K562 (cell line): ENCODE measurements around the gene ART1. TPM values are rescaled to one million over a fixed set of nuclear protein-coding genes. Genes with fewer than 3 reads are reported as not detected.

Experiments used
- CREB5 ChIP-seq: fragments of 250-450 bp; sonication (Bioruptor Pico); IDR thresholded peaks from 2 replicates; pipeline ENCODE4 v1.5.0; 2020; ENCODE audit warnings: mild to moderate bottlenecking
- CREM ChIP-seq: IDR thresholded peaks from 2 replicates; pipeline ENCODE4 v1.6.1; 2014; ENCODE audit warnings: antibody characterized with exemption, low read depth
- FOXJ3 ChIP-seq: sonication (generic); formaldehyde crosslinking; IDR thresholded peaks from 2 replicates; pipeline ENCODE4 v1.4.0; 2020; ENCODE audit warnings: mild to moderate bottlenecking, missing genetic modification reagents
- KLF6 ChIP-seq: fragments of 250-450 bp; sonication (Bioruptor Pico); IDR thresholded peaks from 2 replicates; pipeline ENCODE4 v1.4.0; 2020; ENCODE audit warnings: mild to moderate bottlenecking, moderate library complexity, borderline replicate concordance
- MCM7 ChIP-seq, 2 experiments: fragments of 450-650 bp; IDR thresholded peaks; 2 replicates each; pipeline ENCODE4 v1.6.1; 2016 to 2018
- PML ChIP-seq: IDR thresholded peaks from 2 replicates; pipeline ENCODE4 v1.6.1; 2012; ENCODE audit warnings: low read length, inconsistent platforms
- SIX5 ChIP-seq, 2 experiments: IDR thresholded peaks; 2 replicates each; pipeline ENCODE4 v1.6.1; 2011; ENCODE audit warnings: low read length in 2 of 2, borderline replicate concordance in 1 of 2, low read depth in 1 of 2, mild to moderate bottlenecking in 1 of 2, moderate library complexity in 1 of 2; ENCODE audit not compliant: insufficient read depth in 1 of 2
- SUPT5H ChIP-seq: fragments of 450-650 bp; IDR thresholded peaks from 2 replicates; pipeline ENCODE4 v1.6.1; 2016
- TFAM ChIP-seq: fragments of 250-450 bp; sonication (Bioruptor Pico); conservative IDR thresholded peaks from 2 replicates; pipeline ENCODE4 v1.5.0; 2021; ENCODE audit warnings: mild to moderate bottlenecking, moderate library complexity
- THAP12 ChIP-seq: fragments of 250-450 bp; sonication (Bioruptor Pico); IDR thresholded peaks from 2 replicates; pipeline ENCODE4 v1.9.0; 2021; ENCODE audit warnings: mild to moderate bottlenecking, inconsistent platforms
- USF2 ChIP-seq: sonication (generic); formaldehyde crosslinking; IDR thresholded peaks from 2 replicates; pipeline ENCODE4 v1.5.0; 2020; ENCODE audit warnings: missing genetic modification reagents
- XRCC3 ChIP-seq: fragments of 450-650 bp; IDR thresholded peaks from 2 replicates; pipeline ENCODE4 v1.6.1; 2017; ENCODE audit warnings: mild to moderate bottlenecking, moderate library complexity
- ZBTB5 ChIP-seq: fragments of 450-650 bp; IDR thresholded peaks from 2 replicates; pipeline ENCODE4 v1.6.1; 2017; ENCODE audit warnings: antibody characterized with exemption
- ZNF609 ChIP-seq: sonication (generic); formaldehyde crosslinking; IDR thresholded peaks from 2 replicates; pipeline ENCODE4 v1.8.1; 2023; ENCODE audit warnings: missing genetic modification reagents, mild to moderate bottlenecking, borderline replicate concordance
- ZNF668 ChIP-seq: fragments of 250-450 bp; sonication (Bioruptor Pico); IDR thresholded peaks from 2 replicates; pipeline ENCODE4 v1.8.0; 2022; ENCODE audit warnings: mild to moderate bottlenecking, inconsistent platforms
- ZNF77 ChIP-seq: fragments of 250-450 bp; sonication (Bioruptor Pico); IDR thresholded peaks from 2 replicates; pipeline ENCODE4 v1.5.0; 2020
- polyA plus RNA-seq, 8 experiments: library from polyadenylated mRNA; depleted of rRNA in 4 of 8; stranded (reverse) in 5 of 8; unstranded in 3 of 8; fragments of >200 nt; fragmentation: Nextera tagmentation in 2 of 8; fragmentation: Illumina TruSeq in 1 of 8; extraction: Ambion mirVana in 2 of 8; extraction: Trizol in 1 of 8; gene quantifications; 2 replicates each; pipeline versions ENCODE4 v1.2.1 to v1.2.3, GENCODE V29; 2011 to 2014; ENCODE audit warnings: inconsistent platforms in 1 of 8, missing spikeins in 1 of 8
- total RNA-seq, 7 experiments: library from RNA; depleted of rRNA in 6 of 7; stranded (reverse); fragments of >200 nt in 6 of 7; fragmentation: Illumina TruSeq in 2 of 7; extraction: Trizol in 2 of 7; gene quantifications; 2 replicates each; pipeline versions ENCODE4 v1.2.1 to v1.2.3, GENCODE V29; 2011 to 2021; ENCODE audit warnings: low replicate concordance in 1 of 7

Gene ART1
- total and polyA plus RNA-seq, 9 of the 15 experiments (the other 6 are each of a cell fraction or from before 2014, with no cell fraction given): not detected

- TF ChIP-seq PML (peak; percentile 60; the same call in 1 of the 2 replicates), THAP12 (CRISPR knock-in tag) (no peak), XRCC3 (no peak), TFAM (no peak), SUPT5H (peak; percentile 60), USF2 (CRISPR knock-in tag) (peak; percentile 80), FOXJ3 (CRISPR knock-in tag) (no peak), ZBTB5 (peak; percentile 99), ZNF609 (CRISPR knock-in tag) (no peak), ZNF77 (CRISPR knock-in tag) (no peak), ZNF668 (no peak), CREM (no peak), CREB5 (CRISPR knock-in tag) (no peak), KLF6 (CRISPR knock-in tag) (no peak), MCM7 (IDR thresholded peaks at IDR 0.05) (no peak), SIX5 (IDR thresholded peaks at IDR 0.05; ENCODE audit: borderline replicate concordance in 1 of 2, insufficient read depth in 1 of 2, low read depth in 1 of 2, low read length in 2 of 2) (no peak)
Measured at GRCh38 chr11:3642071-3642951, 2.6 kb upstream of the ART1 start (continued).
